ENCODE data around the gene JAML. TPM values are rescaled to one million over a fixed set of nuclear protein-coding genes. Genes with fewer than 3 reads are reported as not detected.

Gene JAML
- total RNA-seq, 1 donor from 2014 or later = 12.2 TPM

GRCh38 chr11:118239509-118240205 lies 14.8 kb upstream of the JAML start:
- DNase-seq = no peak

DNA sequence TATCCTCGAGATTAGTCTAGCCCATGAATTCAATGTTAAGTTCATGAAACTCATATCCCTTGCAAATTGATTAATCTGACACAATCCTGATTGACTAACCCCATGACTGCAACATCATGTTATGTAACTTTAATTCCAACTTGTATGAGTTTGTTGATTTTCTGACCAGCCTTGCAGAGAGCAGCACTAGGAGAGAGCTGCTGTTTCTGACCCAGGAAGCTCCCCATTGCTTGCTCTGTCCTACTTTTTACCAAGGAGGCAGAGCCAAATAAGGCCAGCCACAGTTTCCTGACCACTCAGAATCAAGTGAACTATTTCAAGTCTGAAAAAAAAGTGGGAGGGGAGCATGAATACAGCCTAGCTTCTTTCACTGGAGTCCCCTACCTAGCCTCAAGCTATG lies 14.1 kb upstream of the JAML start:
- no peak for DNase-seq

- no peak for DNase-seq
These were observed 13.6 kb upstream of the JAML start for GRCh38 chr11:118238421-118238820.

- no peak for DNase-seq
These were observed 11.4 kb upstream of the JAML start for GRCh38 chr11:118236170-118236569.

DNA sequence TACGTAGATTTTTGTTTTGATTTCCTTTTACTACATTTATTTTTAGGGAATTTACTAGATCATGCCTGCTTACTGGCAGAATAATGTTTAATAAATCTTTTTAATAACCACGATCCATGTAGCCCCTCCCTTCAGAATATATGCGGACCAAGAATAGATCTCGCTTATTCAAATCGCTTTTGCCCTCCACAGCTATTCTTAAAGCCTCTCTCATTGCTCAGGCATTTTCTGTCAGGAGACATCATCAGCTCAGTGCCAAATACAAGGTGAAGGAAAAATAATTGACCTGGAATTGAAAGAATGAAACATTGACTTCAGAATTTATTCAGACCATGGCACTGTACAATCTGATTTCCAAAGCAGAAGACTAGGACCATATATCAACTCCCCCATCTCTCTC lies 10.0 kb upstream of the JAML start:
- DNase-seq = no peak

GRCh38 chr11:118233850-118234249 lies 9.0 kb upstream of the JAML start:
- no peak for DNase-seq

- no peak for DNase-seq
These were observed 8.6 kb upstream of the JAML start for GRCh38 chr11:118233377-118233776.

DNA sequence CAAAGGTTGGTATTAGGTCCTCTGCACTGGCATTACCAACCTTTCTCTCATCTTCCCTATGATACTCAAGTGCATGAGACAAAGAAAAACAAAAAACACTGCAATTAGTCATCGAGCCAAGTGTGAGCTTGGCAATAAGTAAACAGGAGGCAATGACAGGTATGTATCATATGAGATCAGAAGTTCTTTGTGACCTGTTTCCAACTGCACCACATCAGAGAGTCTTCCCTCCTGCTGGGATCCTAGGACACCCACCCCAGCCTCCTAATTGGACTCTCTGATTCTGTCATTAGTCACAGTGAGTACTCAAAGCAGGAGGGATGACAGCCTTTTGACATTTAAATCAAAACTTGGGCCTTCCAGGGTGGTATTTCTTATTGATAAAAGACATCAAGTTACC lies 7.8 kb upstream of the JAML start:
- DNase-seq = no peak

- DNase-seq = no peak
These were observed 6.7 kb upstream of the JAML start for GRCh38 chr11:118231461-118231860.

- DNase-seq = no peak
These were observed 5.3 kb upstream of the JAML start for GRCh38 chr11:118230088-118230487.

DNA sequence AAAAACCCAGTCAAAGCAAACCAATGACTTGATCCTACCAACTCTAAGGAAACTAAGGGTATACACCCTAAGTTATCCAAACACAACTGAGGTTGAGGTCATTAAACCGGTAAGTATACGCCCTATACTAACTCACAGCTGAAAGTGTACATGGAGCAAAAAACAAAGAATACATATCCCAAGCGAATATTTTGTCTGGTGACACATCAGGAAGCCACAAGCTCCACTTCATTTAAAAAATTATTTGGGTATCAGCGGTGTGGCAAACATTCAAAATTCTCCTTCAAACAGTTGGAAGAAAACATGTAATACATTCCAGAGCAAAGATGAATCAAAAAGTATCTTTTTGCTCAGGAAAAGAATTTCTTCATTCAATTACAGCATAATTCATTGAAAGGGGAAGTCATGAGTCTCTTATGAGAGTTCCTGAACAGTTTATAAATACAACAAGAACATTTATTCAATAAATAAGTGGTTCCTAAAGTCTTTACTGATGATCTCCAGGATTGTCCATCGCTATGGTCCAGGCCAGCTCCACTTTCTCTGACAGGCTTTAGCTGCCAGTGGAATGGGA lies 4.5 kb upstream of the JAML start:
- no peak for DNase-seq

DNA sequence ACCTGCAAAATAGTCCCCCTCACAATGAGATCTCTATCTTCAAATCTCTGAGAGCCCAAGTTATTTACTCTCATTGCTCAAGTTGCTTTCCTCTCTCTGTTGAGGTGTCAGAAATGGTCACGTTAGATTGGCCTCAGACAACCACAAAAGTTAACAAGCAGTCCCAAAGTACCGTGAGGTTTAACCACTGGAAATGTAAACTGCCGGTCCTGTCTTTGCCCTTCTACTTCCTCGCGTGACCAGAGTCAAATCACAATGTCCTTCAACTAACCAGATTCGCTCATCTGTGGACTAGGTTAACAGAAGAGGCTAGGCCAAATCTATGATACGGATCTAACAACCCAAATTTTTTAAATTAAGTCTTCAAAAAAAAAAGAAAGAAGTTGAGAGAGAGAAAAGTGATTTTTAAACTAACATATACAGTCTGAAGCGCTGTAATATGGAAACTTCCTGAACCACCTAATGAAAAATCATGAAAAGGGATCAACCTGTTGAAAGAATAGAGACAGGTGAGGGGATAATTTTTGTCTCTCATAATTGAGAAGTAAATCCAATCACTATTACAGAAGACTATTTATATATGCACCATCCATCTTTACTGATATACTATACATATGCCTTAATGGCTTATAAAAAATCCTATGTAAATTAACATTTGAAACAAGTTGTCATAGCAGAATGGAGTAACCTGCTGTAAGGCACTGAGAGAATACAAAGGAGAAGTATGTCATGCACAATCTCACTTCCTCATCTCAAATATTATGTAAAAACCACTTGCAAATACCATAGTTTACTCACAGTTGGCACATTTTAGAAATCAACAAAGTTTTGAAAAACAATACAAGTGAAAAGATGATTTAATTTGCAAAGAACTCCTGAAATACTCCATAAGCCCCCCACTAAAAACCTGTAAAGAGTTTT lies 3.3 kb upstream of the JAML start:
- no peak for DNase-seq

- no peak for DNase-seq
These were observed 2.0 kb upstream of the JAML start for GRCh38 chr11:118226781-118227180.

DNA sequence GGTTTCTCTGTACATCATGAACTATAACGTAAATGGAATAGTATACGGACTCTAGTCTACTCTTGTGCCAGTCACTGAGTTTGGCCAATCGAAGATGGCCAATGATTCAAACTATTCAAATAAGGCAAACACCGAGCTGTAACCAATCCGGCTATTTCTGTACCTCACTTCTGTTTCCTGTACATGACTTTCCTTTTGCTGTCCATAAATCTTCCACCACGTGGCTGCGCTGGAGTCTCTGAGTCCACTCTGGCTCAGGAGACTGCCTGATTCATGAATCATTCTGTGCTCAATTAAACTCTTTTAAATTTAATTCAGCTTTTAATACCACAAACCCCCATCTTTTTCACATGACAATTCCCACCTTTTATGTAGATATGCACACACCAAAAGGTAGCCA lies 1.5 kb upstream of the JAML start:
- no peak for DNase-seq

DNA sequence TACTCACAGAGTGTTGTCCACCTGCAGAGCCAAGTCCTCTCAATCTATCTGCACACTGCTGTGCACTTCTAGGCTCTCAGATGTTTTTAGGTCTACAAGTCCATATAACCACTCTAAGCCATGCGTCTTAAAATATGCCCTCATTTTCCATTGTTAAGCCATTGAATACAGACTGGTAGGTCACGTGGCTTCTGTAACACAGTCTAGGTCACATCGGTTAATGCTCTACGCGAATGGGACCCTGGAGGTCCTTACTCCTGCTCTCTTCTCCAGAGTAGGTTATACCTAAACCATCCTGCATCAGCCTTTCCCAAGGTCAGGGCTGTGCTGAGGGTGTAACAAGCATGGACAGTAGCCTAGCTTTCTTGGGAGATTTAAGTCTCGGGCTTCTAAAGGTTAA lies 819 bp downstream of the JAML start:
- no peak for DNase-seq

DNA sequence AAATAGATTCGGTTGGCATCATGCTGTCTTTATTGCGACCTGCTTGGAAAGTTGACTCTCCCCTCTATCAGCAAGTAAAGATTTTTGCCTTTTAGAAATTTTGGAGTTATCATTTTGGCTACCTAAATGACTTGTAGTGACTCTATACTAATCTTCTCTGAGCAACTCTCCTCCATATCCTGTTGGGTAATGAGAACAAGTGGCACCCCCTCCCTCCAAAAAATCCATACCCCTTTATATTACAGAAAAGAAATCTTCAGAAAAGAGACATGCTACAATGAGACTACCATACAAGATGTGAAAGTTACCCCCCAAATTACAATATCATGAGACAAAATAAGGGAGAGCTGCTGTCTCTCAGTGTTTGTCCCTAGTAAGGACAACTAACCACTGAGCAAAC lies 1.2 kb downstream of the JAML start:
- no peak for DNase-seq

- no peak for DNase-seq
These were observed 2.4 kb downstream of the JAML start for GRCh38 chr11:118222437-118222836.

GRCh38 chr11:118221419-118221818 lies 3.4 kb downstream of the JAML start:
- no peak for DNase-seq

GRCh38 chr11:118219732-118220131 lies 5.1 kb downstream of the JAML start:
- DNase-seq = no peak

- no peak for DNase-seq
These were observed 5.6 kb downstream of the JAML start for GRCh38 chr11:118219244-118219643.

GRCh38 chr11:118217575-118217974 lies 7.2 kb downstream of the JAML start:
- DNase-seq = no peak

DNA sequence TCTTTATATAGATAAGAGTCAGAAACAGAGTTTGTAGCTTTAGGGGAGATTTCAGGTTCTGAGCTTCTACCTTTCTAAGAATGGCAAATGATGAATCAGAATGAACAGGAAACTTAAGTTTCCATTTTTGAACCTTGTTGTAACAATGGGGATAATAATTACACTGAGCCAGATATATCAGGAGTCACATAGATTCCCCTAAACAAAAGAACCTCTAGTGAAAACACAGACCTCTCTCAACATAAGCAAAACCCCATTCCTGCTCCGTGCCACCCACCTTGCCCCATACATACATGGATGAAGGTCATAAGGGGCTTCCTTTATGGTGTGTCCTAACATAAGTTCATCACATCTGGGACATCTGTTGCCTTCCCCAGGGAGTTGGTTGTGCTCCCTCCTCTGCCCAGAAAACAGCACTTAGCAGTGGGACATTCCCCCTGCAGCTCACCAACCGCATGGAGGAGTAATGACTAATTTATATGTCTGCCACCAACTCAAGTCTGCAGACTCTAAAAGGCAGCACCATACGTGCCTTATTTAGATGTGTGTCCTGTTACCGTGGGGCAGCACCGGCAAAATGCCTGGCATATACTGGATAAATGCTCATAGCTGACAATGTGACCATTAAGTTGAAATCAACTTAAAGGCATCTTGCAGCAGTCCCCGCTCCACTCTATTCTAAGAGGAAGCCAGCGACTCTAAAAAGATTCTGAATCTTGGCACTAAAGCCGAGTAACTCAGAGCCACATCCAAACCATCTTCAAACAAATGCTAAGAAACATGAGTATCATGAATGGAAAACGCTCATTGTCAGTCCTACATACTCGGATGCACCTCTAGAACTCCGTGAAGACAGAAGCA lies 8.0 kb downstream of the JAML start:
- DNase-seq = no peak
